ENCODE measurements around the gene ART1.

ART1 gene

GRCh38 chr11:3665336-3666022, 20.6 kb downstream of the ART1 start:
- Histone ChIP-seq H3K4me1 (ENCODE audit: control insufficient read depth, insufficient read depth, low read length) (no peaks in the 10 kb centered on the region; the same call in 1 of the 2 replicates), H3K4me3 (ENCODE audit: low read length) (no peak overlapping the region), H3K9me3 (ENCODE audit: control insufficient read depth, insufficient read depth, low read length) (no peaks in the 10 kb centered on the region), H3K36me3 (ENCODE audit: control insufficient read depth, insufficient read depth, low read length) (peaks cover 7% of the 10 kb centered on the region), H3K27ac (ENCODE audit: low read length) (no peak overlapping the region), H3K27me3 (ENCODE audit: control insufficient read depth, insufficient read depth, low read length) (no peaks in the 10 kb centered on the region)
- DNase-seq (ENCODE audit: low read depth, low spot score): no peak
- no CpG with 5 or more reads among the region's 6 CpGs for WGBS (ENCODE audit: insufficient coverage, insufficient read length)

GRCh38 chr11:3666023-3666530, 21.1 kb downstream of the ART1 start:
- Histone ChIP-seq H3K27me3 (ENCODE audit: control insufficient read depth, insufficient read depth, low read length) (no peaks in the 10 kb centered on the region), H3K27ac (ENCODE audit: low read length) (no peak overlapping the region), H3K4me3 (ENCODE audit: low read length) (no peak overlapping the region), H3K4me1 (ENCODE audit: control insufficient read depth, insufficient read depth, low read length) (no peaks in the 10 kb centered on the region; the same call in 1 of the 2 replicates), H3K36me3 (ENCODE audit: control insufficient read depth, insufficient read depth, low read length) (peaks cover 7% of the 10 kb centered on the region), H3K9me3 (ENCODE audit: control insufficient read depth, insufficient read depth, low read length) (no peaks in the 10 kb centered on the region)
- WGBS (ENCODE audit: insufficient coverage, insufficient read length): no CpG with 5 or more reads among the region's 17 CpGs
- no peak for DNase-seq (ENCODE audit: low read depth, low spot score)

DNA sequence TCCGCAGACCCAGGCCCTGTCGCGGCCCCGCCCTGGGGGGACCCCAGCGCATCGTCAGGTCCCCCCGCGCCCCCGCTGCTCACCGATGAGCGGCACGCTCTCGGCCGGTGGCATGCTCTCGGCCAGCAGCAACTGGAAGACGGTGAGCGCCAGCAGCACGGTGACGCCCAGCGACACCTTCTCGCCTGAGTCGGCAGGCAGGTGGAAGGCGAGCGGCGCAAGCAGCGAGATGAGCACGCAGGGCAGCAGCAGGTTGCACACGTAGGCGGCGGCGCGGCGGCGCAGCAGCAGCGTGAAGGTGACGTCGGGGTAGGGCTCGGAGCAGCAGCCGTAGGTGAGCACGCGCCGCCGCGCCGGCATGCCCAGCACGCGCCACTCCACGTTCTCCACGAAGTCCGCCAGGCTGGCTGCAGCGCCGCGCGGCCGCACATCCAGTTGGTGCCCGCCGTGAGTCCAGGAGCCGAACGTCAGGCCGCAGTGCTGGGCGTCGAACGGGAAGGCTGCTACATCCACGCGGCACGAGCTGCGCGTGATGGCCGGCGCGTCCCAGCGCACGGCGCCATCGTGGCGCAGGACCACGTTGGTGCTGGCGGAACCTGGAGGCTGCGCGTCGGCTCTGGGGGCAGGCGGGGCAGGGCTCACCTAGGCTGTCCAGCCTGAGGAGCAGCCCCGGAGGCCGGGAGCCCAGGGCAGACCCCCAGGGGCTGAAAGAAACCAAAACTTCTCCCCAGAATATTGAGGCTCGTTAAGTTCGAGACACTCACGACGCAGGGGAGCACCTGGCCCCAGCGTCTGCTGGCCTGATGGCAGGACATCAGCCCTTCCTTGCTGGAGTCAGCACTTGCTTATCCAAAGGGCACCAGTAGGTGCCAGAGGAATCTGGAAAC, 22.5 kb downstream of the ART1 start:
- H3K4me3 ChIP-seq (ENCODE audit: low read length): no peak overlapping the region
- H3K4me1 ChIP-seq (ENCODE audit: control insufficient read depth, insufficient read depth, low read length): no peaks in the 10 kb centered on the region; the same call in 1 of the 2 replicates
- H3K36me3 ChIP-seq (ENCODE audit: control insufficient read depth, insufficient read depth, low read length): peaks cover 7% of the 10 kb centered on the region
- H3K9me3 ChIP-seq (ENCODE audit: control insufficient read depth, insufficient read depth, low read length): no peaks in the 10 kb centered on the region
- no peak for DNase-seq (ENCODE audit: low read depth, low spot score)
- WGBS (ENCODE audit: insufficient coverage, insufficient read length): no CpG with 5 or more reads among the region's 89 CpGs
- no peak overlapping the region for H3K27ac ChIP-seq (ENCODE audit: low read length)
- no peaks in the 10 kb centered on the region for H3K27me3 ChIP-seq (ENCODE audit: control insufficient read depth, insufficient read depth, low read length)

GRCh38 chr11:3669128-3669527, 24.2 kb downstream of the ART1 start:
- no peak for DNase-seq (ENCODE audit: low read depth, low spot score)
- Histone ChIP-seq H3K4me1 (ENCODE audit: control insufficient read depth, insufficient read depth, low read length) (no peaks in the 10 kb centered on the region; the same call in 1 of the 2 replicates), H3K36me3 (ENCODE audit: control insufficient read depth, insufficient read depth, low read length) (peaks cover 11% of the 10 kb centered on the region), H3K27ac (ENCODE audit: low read length) (no peak overlapping the region), H3K9me3 (ENCODE audit: control insufficient read depth, insufficient read depth, low read length) (no peaks in the 10 kb centered on the region), H3K27me3 (ENCODE audit: control insufficient read depth, insufficient read depth, low read length) (no peaks in the 10 kb centered on the region), H3K4me3 (ENCODE audit: low read length) (no peak overlapping the region)
- no CpG with 5 or more reads among the region's 7 CpGs for WGBS (ENCODE audit: insufficient coverage, insufficient read length)

GRCh38 chr11:3669742-3670183, 24.8 kb downstream of the ART1 start:
- no CpG with 5 or more reads among the region's 5 CpGs for WGBS (ENCODE audit: insufficient coverage, insufficient read length)
- H3K4me3 ChIP-seq (ENCODE audit: low read length): no peak overlapping the region
- no peaks in the 10 kb centered on the region for H3K27me3 ChIP-seq (ENCODE audit: control insufficient read depth, insufficient read depth, low read length)
- H3K36me3 ChIP-seq (ENCODE audit: control insufficient read depth, insufficient read depth, low read length): peaks cover 12% of the 10 kb centered on the region
- no peak for DNase-seq (ENCODE audit: low read depth, low spot score)
- no peaks in the 10 kb centered on the region for H3K9me3 ChIP-seq (ENCODE audit: control insufficient read depth, insufficient read depth, low read length)
- H3K4me1 ChIP-seq (ENCODE audit: control insufficient read depth, insufficient read depth, low read length): no peaks in the 10 kb centered on the region; the same call in 1 of the 2 replicates
- no peak overlapping the region for H3K27ac ChIP-seq (ENCODE audit: low read length)

DNA sequence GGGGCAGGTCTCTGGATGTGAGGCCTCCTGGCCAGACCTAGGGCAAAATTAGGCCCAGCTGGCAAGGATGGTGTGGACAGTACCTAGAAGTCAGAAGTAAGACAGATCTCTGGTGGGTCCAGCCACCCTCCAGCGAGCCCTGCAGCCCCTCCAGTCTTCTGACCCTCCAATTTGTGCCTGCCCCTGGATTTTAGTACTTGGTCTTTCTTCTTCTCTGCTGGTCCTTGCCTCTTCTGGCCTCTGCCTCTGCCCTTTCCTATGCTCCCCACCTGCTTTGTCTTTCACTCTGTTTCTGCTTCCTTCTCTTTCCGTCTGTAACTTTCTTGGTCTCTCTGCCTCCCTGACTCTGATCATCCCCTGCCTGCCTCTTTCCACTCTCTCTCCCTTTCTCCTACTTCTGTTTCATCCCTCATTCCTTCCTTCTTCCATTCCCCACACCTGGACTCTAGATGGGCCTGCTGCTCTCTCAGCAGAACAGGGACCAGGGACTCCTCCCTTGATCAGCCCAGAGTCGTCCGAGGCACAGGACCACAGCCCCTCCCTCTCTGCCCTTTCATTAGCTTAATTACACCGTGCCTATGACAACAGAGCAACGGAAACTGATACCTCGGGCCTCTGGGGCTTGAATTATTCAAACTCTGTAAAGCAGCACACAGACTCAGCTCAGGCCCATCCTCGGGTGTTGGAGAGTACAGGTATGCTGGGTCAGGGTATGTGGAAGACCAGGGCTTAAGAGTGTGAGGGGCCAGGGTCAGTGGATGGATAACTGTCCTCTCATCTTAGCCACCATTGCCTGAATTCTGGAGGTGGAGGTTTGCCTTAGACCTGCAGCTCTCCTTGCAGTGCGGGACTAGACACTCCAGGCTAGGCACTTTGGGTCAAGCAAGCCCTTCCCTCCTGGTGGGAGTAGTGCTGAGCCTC, 26.7 kb downstream of the ART1 start, which contains the start of gene CHRNA10:
TSS of gene CHRNA10 (minus strand) at position 51 of the 921 bp plus-strand sequence. CDS start 72 bp downstream, outside the sequence.
- no peaks in the 10 kb centered on the region for H3K9me3 ChIP-seq (ENCODE audit: control insufficient read depth, insufficient read depth, low read length)
- H3K36me3 ChIP-seq (ENCODE audit: control insufficient read depth, insufficient read depth, low read length): peaks cover 25% of the 10 kb centered on the region
- no peaks in the 10 kb centered on the region for H3K27me3 ChIP-seq (ENCODE audit: control insufficient read depth, insufficient read depth, low read length)
- WGBS (ENCODE audit: insufficient coverage, insufficient read length): no CpG with 5 or more reads among the region's 9 CpGs
- no peak within 1 kb of the TSS for H3K4me3 ChIP-seq (ENCODE audit: low read length)
- H3K27ac ChIP-seq (ENCODE audit: low read length): no peak within 1 kb of the TSS
- H3K4me1 ChIP-seq (ENCODE audit: control insufficient read depth, insufficient read depth, low read length): no peaks in the 10 kb centered on the region; the same call in 1 of the 2 replicates
- no peak for DNase-seq (ENCODE audit: low read depth, low spot score)

DNA sequence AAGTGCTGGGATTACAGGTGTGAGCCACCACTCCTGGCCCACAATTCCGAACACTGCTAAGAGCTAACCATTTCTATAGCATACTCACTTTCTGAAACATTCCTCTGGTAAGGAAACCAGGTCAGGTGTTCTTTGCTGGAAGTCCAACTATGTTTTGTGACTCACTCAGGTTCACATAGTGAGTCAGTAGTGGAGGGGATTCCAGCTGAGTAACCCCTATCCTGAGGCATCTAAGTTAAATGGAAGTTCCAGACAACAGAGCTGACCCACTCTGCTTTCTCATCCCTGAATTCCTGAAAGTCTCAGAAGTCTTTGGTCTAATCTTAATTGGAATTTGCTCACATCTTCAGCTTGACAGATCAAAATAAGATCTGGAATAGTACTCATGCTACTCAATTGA, 29.3 kb downstream of the ART1 start:
- Histone ChIP-seq H3K4me1 (ENCODE audit: control insufficient read depth, insufficient read depth, low read length) (no peaks in the 10 kb centered on the region), H3K4me3 (ENCODE audit: low read length) (no peak overlapping the region), H3K27me3 (ENCODE audit: control insufficient read depth, insufficient read depth, low read length) (no peaks in the 10 kb centered on the region), H3K27ac (ENCODE audit: low read length) (no peak overlapping the region), H3K36me3 (ENCODE audit: control insufficient read depth, insufficient read depth, low read length) (peaks cover 21% of the 10 kb centered on the region), H3K9me3 (ENCODE audit: control insufficient read depth, insufficient read depth, low read length) (no peaks in the 10 kb centered on the region)
- WGBS (ENCODE audit: insufficient coverage, insufficient read length): no CpG with 5 or more reads among the region's 1 CpG
- DNase-seq (ENCODE audit: low read depth, low spot score): no peak

GRCh38 chr11:3675971-3676370, 31.0 kb downstream of the ART1 start:
- H3K36me3 ChIP-seq (ENCODE audit: control insufficient read depth, insufficient read depth, low read length): peaks cover 26% of the 10 kb centered on the region
- no peaks in the 10 kb centered on the region for H3K4me1 ChIP-seq (ENCODE audit: control insufficient read depth, insufficient read depth, low read length)

GRCh38 chr11:3679077-3679476, 34.1 kb downstream of the ART1 start:
- Histone ChIP-seq H3K9me3 (ENCODE audit: control insufficient read depth, insufficient read depth, low read length) (no peaks in the 10 kb centered on the region), H3K36me3 (ENCODE audit: control insufficient read depth, insufficient read depth, low read length) (peaks cover 35% of the 10 kb centered on the region), H3K27ac (ENCODE audit: low read length) (no peak overlapping the region), H3K27me3 (ENCODE audit: control insufficient read depth, insufficient read depth, low read length) (no peaks in the 10 kb centered on the region), H3K4me3 (ENCODE audit: low read length) (no peak overlapping the region), H3K4me1 (ENCODE audit: control insufficient read depth, insufficient read depth, low read length) (no peaks in the 10 kb centered on the region)
- WGBS (ENCODE audit: insufficient coverage, insufficient read length): no CpG with 5 or more reads among the region's 3 CpGs
- DNase-seq (ENCODE audit: low read depth, low spot score): no peak

More at GRCh38 chr11:3675971-3676370, 31.0 kb downstream of the ART1 start:
- DNase-seq (ENCODE audit: low read depth, low spot score): no peak
- no peaks in the 10 kb centered on the region for H3K9me3 ChIP-seq (ENCODE audit: control insufficient read depth, insufficient read depth, low read length)
- no peaks in the 10 kb centered on the region for H3K27me3 ChIP-seq (ENCODE audit: control insufficient read depth, insufficient read depth, low read length)
- WGBS (ENCODE audit: insufficient coverage, insufficient read length): no CpG with 5 or more reads among the region's 11 CpGs
- no peak overlapping the region for H3K4me3 ChIP-seq (ENCODE audit: low read length)
- no peak overlapping the region for H3K27ac ChIP-seq (ENCODE audit: low read length)
